ENCODE data around the gene GPR137. TPM values are rescaled to one million over a fixed set of nuclear protein-coding genes. Genes with fewer than 3 reads are reported as not detected.
A peak's percentile ranks its signal among the peaks of the same experiment; 100 is the strongest.

GPR137 gene
- total RNA-seq, 1 donor from 2014 or later: 71.4 TPM

- no peaks in the 10 kb centered on the region for H3K9me3 Mint-ChIP-seq (ENCODE audit: unreplicated experiment)
- H3K36me3 Mint-ChIP-seq (ENCODE audit: unreplicated experiment): peaks cover 17% of the 10 kb centered on the region
- peaks cover 6% of the 10 kb centered on the region for H3K27me3 Mint-ChIP-seq (ENCODE audit: unreplicated experiment)
- no peak overlapping the region for H3K27ac Mint-ChIP-seq (ENCODE audit: unreplicated experiment)
- no peak for DNase-seq (ENCODE audit: extremely low spot score, unreplicated experiment)
- TF ChIP-seq CTCF (IDR thresholded peaks at IDR 0.05): no peak
- peaks cover 15% of the 10 kb centered on the region for H3K4me1 Mint-ChIP-seq (ENCODE audit: unreplicated experiment)
- no peak overlapping the region for H3K4me3 Mint-ChIP-seq (ENCODE audit: unreplicated experiment)
Measured at GRCh38 chr11:64324692-64325469, 39.2 kb downstream of the GPR137 start.

- H3K9me3 Mint-ChIP-seq (ENCODE audit: unreplicated experiment): no peaks in the 10 kb centered on the region
- peaks cover 6% of the 10 kb centered on the region for H3K27me3 Mint-ChIP-seq (ENCODE audit: unreplicated experiment)
- no peak overlapping the region for H3K4me3 Mint-ChIP-seq (ENCODE audit: unreplicated experiment)
- no peak for TF ChIP-seq CTCF (IDR thresholded peaks at IDR 0.05)
- no peak for DNase-seq (ENCODE audit: extremely low spot score, unreplicated experiment)
- no peaks in the 10 kb centered on the region for H3K36me3 Mint-ChIP-seq (ENCODE audit: unreplicated experiment)
- peaks cover 5% of the 10 kb centered on the region for H3K4me1 Mint-ChIP-seq (ENCODE audit: unreplicated experiment)
- H3K27ac Mint-ChIP-seq (ENCODE audit: unreplicated experiment): no peak overlapping the region
Measured at GRCh38 chr11:64327375-64327774, 41.7 kb downstream of the GPR137 start.

GRCh38 chr11:64327993-64328392 lies 42.3 kb downstream of the GPR137 start:
- H3K36me3 Mint-ChIP-seq (ENCODE audit: unreplicated experiment): no peaks in the 10 kb centered on the region
- no peak overlapping the region for H3K27ac Mint-ChIP-seq (ENCODE audit: unreplicated experiment)
- H3K27me3 Mint-ChIP-seq (ENCODE audit: unreplicated experiment): peaks cover 6% of the 10 kb centered on the region
- no peak overlapping the region for H3K4me3 Mint-ChIP-seq (ENCODE audit: unreplicated experiment)
- TF ChIP-seq CTCF (IDR thresholded peaks at IDR 0.05): no peak
- H3K4me1 Mint-ChIP-seq (ENCODE audit: unreplicated experiment): peaks cover 5% of the 10 kb centered on the region
- H3K9me3 Mint-ChIP-seq (ENCODE audit: unreplicated experiment): no peaks in the 10 kb centered on the region
- no peak for DNase-seq (ENCODE audit: extremely low spot score, unreplicated experiment)

GRCh38 chr11:64330888-64331287 lies 45.2 kb downstream of the GPR137 start:
- no peaks in the 10 kb centered on the region for H3K36me3 Mint-ChIP-seq (ENCODE audit: unreplicated experiment)
- H3K4me1 Mint-ChIP-seq (ENCODE audit: unreplicated experiment): peaks cover 10% of the 10 kb centered on the region
- peaks cover 6% of the 10 kb centered on the region for H3K27me3 Mint-ChIP-seq (ENCODE audit: unreplicated experiment)
- H3K27ac Mint-ChIP-seq (ENCODE audit: unreplicated experiment): no peak overlapping the region
- no peaks in the 10 kb centered on the region for H3K9me3 Mint-ChIP-seq (ENCODE audit: unreplicated experiment)
- no peak for TF ChIP-seq CTCF (IDR thresholded peaks at IDR 0.05)
- no peak for DNase-seq (ENCODE audit: extremely low spot score, unreplicated experiment)
- H3K4me3 Mint-ChIP-seq (ENCODE audit: unreplicated experiment): no peak overlapping the region

GRCh38 chr11:64331569-64332371 lies 46.1 kb downstream of the GPR137 start:
- Mint-ChIP-seq H3K4me3 (ENCODE audit: unreplicated experiment) (no peak overlapping the region), H3K36me3 (ENCODE audit: unreplicated experiment) (no peaks in the 10 kb centered on the region), H3K27me3 (ENCODE audit: unreplicated experiment) (peaks cover 6% of the 10 kb centered on the region), H3K27ac (ENCODE audit: unreplicated experiment) (no peak overlapping the region), H3K4me1 (ENCODE audit: unreplicated experiment) (peaks cover 10% of the 10 kb centered on the region), H3K9me3 (ENCODE audit: unreplicated experiment) (no peaks in the 10 kb centered on the region)
- no peak for DNase-seq (ENCODE audit: extremely low spot score, unreplicated experiment)
- TF ChIP-seq CTCF (IDR thresholded peaks at IDR 0.05): peak; percentile 48
